NCI-H82 (cell line): ENCODE results near the gene ARAP2.
A peak's percentile ranks its signal among the peaks of the same experiment; 100 is the strongest.

Experiments used
- DNase-seq: peaks from one replicate; lab custom pipeline; 2025; lab: John Stamatoyannopoulos, UW

The ARAP2 gene

DNA sequence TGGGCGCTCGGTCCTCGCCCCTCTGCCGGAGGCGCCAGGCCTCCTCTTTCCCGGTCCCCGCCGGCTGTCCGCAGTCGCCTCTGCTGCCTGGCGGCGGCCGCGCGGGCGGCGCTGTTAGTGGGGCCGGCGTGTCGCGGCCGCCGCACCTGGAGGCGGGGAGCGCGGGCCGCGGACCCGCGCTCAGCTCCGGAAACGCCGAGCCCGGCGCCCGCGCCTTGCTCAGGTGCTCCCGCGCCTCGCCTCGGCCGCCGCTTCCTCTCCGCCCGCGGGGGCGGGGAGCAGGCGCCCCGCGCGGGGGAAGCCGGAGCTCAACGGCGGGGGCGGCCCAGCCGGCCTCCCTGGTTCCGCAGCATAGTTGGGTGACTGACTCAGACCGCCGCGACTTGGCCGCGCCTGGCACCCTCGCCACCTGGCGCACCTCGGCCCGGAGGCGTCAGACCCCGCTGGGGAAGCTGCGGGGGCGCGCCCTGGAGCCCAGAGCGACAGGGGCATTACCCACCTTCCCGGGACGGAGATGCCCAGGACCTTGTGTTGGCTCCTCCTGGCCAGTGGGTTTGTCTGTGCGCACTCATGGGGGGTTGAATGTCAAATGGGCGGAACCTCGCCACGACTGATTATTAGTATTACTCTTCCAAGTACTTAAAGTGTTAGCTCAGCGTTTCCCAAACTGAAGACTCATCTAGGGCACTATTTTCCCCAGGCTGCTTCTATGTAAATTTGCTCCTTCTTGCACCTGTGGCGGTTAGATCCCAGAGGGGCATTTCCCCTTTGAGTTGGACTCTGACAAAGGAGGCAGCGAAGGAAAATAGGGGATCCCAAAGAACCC, at the start of gene ARAP2:
Gene ARAP2, minus strand, starts transcription at position 258 of the 826 bp plus-strand sequence. CDS start 15,028 bp downstream, outside the sequence.
- peak; percentile 21 for DNase-seq

GRCh38 chr4:36292556-36293188, 48.4 kb upstream of the ARAP2 start:
- DNase-seq, result no peak

- DNase-seq, result no peak
Measured at GRCh38 chr4:36290641-36291040, 46.3 kb upstream of the ARAP2 start.

- DNase-seq, result no peak
Measured at GRCh38 chr4:36288731-36289426, 44.6 kb upstream of the ARAP2 start.

- no peak for DNase-seq
Measured at GRCh38 chr4:36286481-36286871, 42.2 kb upstream of the ARAP2 start.

DNA sequence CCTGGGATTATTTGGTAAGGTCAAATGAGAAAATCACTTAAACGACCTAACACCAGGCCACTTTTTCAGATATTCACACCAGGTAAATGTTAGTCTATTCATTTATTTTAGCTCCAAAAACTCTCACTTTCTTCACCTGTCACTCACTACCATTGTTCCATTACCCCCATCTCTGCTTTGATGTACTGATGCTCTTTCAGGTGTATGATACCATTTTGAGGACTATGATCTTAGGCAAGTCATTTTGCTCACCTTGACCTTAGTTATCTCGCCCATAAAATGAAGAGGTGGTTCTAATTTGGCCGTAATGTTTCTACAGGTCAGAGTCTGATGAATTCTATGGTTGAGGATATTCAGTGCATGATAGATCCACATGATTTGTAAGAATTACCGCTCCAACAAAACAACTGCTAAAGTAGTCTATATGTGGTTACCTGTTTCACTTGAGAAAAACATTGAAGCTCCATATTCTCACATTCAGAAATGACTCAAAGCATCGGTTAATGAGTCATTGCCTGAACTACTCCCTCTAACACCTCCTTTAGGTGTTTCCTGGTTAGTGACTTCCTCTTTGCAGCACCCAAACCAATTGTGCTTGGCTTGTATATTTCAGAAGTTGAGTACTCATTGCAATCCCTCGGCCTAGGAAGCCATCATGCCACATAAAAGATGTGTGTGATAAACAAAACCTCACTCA, 41.6 kb upstream of the ARAP2 start:
- no peak for DNase-seq

- DNase-seq, result no peak
Measured at GRCh38 chr4:36283912-36284465, 39.7 kb upstream of the ARAP2 start.

DNA sequence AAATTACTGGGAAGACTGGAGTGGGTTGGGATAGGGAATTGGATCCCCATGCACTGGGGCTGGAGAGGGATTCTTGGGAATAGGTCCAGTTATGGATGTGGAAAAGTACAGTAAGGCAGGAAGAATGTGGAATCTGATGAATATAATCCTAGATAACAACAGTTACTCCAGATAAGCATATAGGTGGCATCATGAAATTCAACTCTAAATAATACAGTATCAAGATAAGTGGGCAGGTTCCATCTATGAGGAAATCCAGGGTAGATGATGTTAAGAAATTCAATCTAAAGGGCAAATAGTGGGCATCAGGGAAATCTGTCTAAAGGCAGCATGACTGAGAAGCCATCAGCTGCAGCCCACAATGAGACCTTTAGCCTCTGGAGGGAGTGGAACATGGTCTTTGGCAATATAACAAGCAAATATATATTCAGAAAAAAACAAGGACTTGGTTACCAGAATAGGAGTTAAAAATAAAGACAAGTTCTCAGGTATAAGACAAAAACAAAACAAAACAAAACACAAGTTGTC, 38.3 kb upstream of the ARAP2 start:
- no peak for DNase-seq

DNA sequence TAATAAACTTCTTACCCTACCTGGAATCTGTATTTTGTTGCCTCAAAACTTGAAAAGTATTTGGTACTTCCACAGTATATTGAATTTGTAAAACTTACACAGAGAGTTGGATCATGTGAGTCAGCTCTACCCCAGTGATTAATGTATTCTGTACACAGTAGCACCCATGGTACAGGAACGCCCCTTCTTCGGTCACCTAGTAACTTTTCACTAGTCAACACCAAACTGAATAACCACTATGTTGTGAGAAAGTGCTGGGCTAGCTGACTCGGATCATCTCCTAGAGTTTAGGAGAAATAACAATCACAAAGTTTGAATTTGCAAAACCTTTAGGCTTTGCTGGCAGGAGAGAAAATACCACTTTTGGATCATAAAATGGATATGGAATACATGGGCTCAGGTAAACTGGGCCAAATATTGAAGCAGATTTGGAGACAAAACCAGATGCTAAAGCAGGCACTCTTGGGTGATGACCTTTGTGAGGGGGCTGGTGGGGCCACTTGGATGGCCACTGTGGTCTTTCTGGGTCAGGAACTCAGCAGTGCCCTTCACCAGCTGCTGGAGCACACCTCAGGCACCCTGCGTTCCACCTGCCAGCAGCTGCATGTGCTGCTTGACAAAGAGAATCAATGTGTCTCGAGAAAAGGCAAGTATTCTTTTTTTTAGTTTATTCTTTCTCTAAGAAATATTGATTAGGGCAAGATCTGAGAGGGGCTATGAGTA, 37.2 kb upstream of the ARAP2 start, which contains the start of gene DTHD1:
Gene DTHD1, plus strand, starts transcription at position 233 of the 723 bp plus-strand sequence. Its CDS starts 143 bp downstream, at position 376.
- DNase-seq, result no peak

DNA sequence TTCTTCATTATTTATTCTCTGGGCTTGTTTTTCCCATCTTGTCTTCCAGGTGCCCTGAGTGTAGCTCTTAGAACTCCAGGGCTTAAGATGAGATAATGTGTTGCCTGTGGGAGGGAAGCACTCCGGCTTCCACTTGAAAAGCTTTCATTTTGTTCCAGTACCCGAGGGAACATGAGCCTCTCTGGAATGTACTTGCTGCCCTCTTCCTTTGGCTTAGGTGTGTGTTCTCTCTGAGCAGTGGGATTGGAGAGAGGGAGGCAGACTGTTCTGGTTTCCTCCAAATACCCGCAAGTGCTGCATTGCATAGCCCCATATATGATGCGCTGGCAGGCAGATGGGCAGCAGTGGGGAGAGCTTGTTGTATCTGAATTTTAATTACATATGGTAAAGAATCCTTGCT, 36.2 kb upstream of the ARAP2 start:
- DNase-seq, result no peak

GRCh38 chr4:36278789-36279188, 34.5 kb upstream of the ARAP2 start:
- no peak for DNase-seq

- DNase-seq, result no peak
Measured at GRCh38 chr4:36277533-36277932, 33.2 kb upstream of the ARAP2 start.

DNA sequence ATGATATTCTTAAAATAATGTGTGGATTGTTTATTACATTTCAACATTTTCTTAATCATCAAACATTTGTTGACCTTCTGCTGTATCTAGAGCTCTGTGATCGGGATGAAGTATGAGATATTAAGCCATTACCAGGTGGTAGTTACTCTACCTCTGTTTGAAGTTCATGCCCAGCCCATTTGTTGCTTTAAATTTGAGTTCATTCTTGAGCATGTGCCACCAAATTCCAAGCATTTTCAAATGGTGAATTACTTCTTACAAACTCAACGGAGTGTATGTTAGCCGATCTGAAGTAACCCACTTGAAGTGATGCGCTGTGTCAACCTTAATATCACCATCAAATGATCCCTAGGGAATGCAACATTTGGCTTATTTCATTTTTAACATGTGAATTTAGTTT, 29.8 kb upstream of the ARAP2 start:
- no peak for DNase-seq

- DNase-seq, result no peak
Measured at GRCh38 chr4:36273276-36273675, 29.0 kb upstream of the ARAP2 start.

DNA sequence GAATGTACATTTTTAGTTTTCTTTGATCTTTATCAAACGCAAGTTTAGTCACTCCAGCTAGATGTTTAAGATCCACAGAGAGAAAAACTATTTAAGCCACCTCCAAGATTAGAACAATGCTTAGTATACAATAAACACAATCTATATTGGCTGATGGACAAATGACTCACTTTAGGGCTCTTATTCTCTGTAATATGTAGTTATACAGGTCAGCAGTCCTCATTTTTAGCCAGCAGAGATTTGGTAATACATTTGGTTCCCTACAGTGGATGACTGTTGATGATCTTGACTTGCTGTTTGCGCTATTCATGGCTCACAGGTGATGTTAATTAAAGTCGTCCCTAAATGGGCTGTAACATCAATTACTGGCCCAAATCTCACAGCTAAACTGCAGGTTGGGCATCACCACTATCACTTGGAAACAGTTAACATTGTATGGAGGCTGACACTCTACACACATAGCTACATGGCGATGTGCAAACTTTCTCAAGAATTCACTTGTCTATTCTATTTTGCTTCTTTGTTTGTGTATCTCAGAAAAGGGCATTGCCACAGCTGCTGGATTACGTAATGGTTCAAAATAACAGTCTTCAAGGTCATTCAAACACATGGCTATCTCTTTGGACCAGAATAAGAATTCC, 25.3 kb upstream of the ARAP2 start:
- no peak for DNase-seq

- no peak for DNase-seq
Measured at GRCh38 chr4:36269101-36269500, 24.8 kb upstream of the ARAP2 start.

- no peak for DNase-seq
Measured at GRCh38 chr4:36267486-36268268, 23.4 kb upstream of the ARAP2 start.

- DNase-seq, result no peak
Measured at GRCh38 chr4:36264207-36264826, 20.0 kb upstream of the ARAP2 start.

- no peak for DNase-seq
Measured at GRCh38 chr4:36260731-36261130, 16.4 kb upstream of the ARAP2 start.
